GM23248 (cell line): ENCODE results near the gene CAMK1D.

ENCODE experiments used
- EZH2 ChIP-seq: fragments of 200-600 bp; sonication (generic); IDR thresholded peaks from 2 replicates; pipeline ENCODE4 v1.6.1; 2018; ENCODE audit warnings: antibody characterized with exemption, mild to moderate bottlenecking; ENCODE audit not compliant: insufficient read depth, poor library complexity, severe bottlenecking
- EZH2phosphoT487 ChIP-seq: fragments of 200-600 bp; sonication (generic); IDR thresholded peaks from 2 replicates; pipeline ENCODE4 v1.6.1; 2018; ENCODE audit warnings: antibody characterized with exemption, moderate library complexity, mild to moderate bottlenecking, low read depth; ENCODE audit not compliant: insufficient read depth

DNA sequence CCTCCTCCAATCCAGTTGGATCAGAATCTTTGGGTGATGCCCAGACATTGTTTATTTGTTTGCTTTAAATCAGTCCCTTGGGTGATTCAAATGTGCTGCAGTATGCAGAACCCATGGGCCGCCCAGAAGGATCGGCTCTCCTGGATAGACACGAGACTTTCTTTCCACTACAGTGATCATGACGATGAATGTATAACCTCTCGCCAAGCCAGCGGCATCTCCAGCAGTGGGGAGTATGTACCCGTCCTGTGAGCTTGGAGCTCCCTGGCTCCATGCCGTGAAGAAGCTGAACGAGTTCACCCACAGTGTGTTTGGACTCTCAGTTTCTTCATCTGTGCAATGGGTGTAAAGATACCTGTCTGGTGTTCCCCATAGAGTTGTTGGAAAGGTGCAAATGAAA, 162.3 kb downstream of the CAMK1D start:
- TF ChIP-seq EZH2 (no peak), EZH2phosphoT487 (no peak)
